ENCODE results near the gene ACOT6.

- TF ChIP-seq EZH2 (IDR thresholded peaks at IDR 0.05; ENCODE audit: borderline replicate concordance, low read length) (no peak), CTCF (IDR thresholded peaks at IDR 0.05; ENCODE audit: low read length) (no peak)
Measured at GRCh38 chr14:73655851-73656250, 43.5 kb downstream of the ACOT6 start.

Data from OCI-LY1 (cell line).